IMR-90 (cell line): ENCODE results near the gene PANK2.

ENCODE experiments used
- CEBPB ChIP-seq: IDR thresholded peaks from 2 replicates; pipeline ENCODE4 v1.6.1; 2012; ENCODE audit warnings: low read depth, low read length, improper control_type of control experiment
- CTCF ChIP-seq: conservative IDR thresholded peaks from 2 replicates; pipeline ENCODE4 v1.5.1; 2012; ENCODE audit warnings: mild to moderate bottlenecking, low read depth, low read length, improper control_type of control experiment
- ELK1 ChIP-seq: fragments of 150-350 bp; IDR thresholded peaks from 2 replicates; pipeline ENCODE4 v1.6.1; 2016; ENCODE audit warnings: low read depth, mild to moderate bottlenecking, low read length, moderate library complexity, borderline replicate concordance
- POLR2A ChIP-seq: IDR thresholded peaks from 2 replicates; pipeline ENCODE4 v1.6.1; 2012; ENCODE audit warnings: mild to moderate bottlenecking, low read depth, low read length
- RFX5 ChIP-seq: IDR thresholded peaks from 2 replicates; pipeline ENCODE4 v1.8.0; 2012; ENCODE audit warnings: low read depth, mild to moderate bottlenecking, low read length, moderate library complexity
- SMC3 ChIP-seq: fragments of 150-350 bp; IDR thresholded peaks from 2 replicates; pipeline ENCODE4 v1.6.1; 2016; ENCODE audit warnings: low read depth, mild to moderate bottlenecking, antibody characterized with exemption, low read length, moderate library complexity

GRCh38 chr20:3973705-3974104 lies 84.5 kb downstream of the PANK2 start:
- TF ChIP-seq CTCF (no peak), SMC3 (no peak), RFX5 (no peak), POLR2A (no peak), ELK1 (no peak), CEBPB (no peak)
